LNCAP (cell line): ENCODE results near the gene NOS1AP.

ENCODE experiments used
- TF ChIP-seq, protein P1 (sequence below): fragments of 450-650 bp; IDR thresholded peaks from 2 replicates; pipeline ENCODE4 v1.5.1; 2017; ENCODE audit warnings: mild to moderate bottlenecking

The NOS1AP gene

DNA sequence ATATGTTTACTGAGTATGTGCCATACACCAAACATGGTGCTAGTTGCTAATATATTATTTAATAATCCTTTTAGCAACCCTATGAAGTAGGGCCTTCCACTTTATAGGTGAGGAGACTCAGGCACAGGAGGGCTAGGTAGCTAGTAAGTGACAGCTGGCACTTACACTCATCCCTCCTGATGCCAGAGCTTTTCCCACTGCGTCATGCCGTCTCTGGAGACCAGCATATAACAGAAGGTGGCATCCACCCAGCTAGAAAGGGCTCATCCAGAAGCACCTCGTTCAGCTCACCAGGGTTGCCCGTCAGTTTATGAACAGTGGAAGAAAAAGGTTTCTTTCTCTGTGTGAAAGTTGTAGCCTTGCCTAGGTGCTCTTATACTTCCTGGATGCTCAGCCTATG, 108.9 kb downstream of the NOS1AP start:
- TF ChIP-seq, protein P1, sequence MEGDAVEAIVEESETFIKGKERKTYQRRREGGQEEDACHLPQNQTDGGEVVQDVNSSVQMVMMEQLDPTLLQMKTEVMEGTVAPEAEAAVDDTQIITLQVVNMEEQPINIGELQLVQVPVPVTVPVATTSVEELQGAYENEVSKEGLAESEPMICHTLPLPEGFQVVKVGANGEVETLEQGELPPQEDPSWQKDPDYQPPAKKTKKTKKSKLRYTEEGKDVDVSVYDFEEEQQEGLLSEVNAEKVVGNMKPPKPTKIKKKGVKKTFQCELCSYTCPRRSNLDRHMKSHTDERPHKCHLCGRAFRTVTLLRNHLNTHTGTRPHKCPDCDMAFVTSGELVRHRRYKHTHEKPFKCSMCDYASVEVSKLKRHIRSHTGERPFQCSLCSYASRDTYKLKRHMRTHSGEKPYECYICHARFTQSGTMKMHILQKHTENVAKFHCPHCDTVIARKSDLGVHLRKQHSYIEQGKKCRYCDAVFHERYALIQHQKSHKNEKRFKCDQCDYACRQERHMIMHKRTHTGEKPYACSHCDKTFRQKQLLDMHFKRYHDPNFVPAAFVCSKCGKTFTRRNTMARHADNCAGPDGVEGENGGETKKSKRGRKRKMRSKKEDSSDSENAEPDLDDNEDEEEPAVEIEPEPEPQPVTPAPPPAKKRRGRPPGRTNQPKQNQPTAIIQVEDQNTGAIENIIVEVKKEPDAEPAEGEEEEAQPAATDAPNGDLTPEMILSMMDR = no peak

DNA sequence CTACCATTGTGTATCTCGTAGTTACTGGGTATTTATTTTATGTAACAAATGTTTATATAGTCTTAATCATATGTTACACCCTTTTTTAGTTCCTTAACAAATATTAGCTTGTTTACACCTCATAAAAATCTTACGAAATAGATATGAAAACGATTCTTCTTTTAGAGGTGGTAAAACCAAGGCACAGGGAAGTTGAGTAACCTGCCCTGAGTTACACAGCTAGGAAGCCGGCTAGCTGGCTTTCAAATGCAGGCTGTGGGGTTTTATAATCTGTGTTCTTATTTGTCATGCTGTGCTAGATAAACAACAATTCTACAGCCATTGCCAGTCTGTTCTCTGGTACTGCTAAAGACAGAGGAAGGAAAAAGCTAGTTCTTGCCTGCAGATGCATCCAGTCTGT, 109.6 kb downstream of the NOS1AP start:
- TF ChIP-seq, protein P1 = no peak

DNA sequence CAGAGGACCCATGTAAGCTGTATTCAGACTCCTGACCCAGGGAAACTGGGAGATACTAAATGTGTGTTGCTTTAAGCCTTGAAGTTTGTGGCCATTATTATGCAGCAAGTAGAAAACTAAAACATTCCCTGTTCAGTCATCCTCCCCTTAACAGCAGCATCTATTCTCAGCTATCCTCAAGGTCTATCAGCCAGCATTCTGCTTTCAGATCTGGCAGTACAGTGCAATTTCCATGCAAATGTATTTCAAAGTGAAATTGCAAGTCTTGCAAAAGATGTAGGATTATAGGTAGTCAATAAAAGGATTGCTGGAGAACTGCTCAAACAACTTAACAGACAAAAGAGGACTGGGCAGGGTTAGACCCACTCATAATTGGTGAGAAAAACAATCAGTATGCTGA, 111.3 kb downstream of the NOS1AP start:
- TF ChIP-seq, protein P1 = no peak

DNA sequence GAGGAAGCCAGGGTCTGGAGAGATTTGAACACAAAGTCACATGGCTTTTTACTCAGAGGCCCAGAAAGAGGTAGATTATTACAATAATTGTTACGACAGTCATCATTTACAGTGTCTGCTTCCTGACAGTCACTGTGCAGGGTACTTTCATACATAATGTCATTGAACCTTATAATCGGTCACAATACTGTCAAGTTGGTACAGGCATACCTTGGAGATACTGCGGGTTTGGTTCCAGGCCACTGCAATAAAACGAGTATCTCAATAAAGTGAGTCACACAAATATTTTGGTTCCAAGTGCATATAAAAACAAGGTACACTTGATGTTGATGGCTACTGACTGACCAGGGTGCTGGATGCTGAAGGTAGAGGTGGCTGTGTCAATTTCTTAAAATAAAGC, 112.6 kb downstream of the NOS1AP start:
- TF ChIP-seq, protein P1 = no peak

DNA sequence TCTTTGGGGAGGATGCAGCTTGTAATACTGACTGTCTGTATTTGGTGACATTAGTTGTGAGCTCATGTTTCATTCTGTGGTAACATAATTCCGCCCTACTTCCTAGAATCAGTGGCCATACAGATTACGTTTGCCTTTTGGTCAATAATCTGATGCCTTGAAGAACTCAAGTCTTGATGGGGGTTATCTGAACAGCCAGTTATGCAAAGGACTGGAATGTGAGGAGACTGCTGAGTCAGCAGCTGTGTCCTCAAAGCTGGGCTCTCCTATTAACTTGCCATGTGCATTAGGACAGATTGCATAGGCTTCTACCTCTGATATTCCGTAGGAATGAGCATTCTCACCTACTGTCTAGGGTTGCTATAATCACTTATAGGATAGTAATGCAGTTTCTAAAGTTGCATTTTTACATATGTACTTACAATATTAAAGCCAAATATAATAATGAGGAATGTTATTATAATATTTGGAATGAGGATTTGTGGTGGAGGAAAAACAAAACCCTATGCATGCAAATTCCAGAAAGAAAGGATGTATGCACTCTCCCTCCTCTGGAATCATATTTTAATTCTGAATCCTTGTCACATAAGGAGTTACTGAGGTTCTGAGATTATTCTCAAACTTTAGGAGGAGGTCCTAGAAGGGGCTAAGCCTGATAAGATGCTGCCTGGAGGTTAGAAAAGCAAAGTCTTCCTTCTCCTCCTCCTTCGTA, 116.0 kb downstream of the NOS1AP start:
- TF ChIP-seq, protein P1 = no peak

DNA sequence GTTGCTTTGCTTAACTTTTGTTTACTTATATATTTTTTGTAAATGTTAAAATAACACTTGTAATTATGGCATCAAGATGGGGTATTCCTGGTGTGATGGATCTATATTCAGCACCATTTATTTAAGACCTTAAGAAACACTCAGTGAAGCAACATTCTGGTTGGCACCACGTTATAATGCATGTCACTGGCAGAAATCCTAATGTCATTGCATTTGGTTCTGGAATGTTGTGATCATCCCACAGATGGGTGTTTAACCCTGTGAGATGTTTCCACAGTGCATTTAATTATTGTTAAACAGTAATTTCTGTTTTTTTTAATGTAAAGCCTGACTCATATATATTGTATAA, 116.5 kb downstream of the NOS1AP start:
- TF ChIP-seq, protein P1 = no peak

DNA sequence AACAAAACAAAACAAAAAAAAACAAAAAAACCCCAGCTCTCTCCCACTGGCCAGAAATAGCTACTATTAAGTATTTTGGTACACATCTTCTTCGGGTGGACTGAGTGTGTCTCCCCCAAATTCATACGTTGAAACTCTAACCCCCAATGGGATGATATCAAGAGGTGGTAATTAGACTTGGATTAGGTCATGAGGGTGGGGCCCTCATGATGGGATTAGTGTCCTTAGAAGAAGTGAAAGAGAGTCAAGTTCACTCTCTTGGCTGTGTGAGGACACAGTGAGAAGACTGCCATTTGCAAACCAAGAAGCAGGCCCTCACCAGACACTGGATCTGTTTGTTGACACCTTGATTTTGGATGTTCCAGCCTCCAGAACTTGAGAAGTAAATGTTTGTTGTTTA, 116.9 kb downstream of the NOS1AP start:
- TF ChIP-seq, protein P1 = no peak

DNA sequence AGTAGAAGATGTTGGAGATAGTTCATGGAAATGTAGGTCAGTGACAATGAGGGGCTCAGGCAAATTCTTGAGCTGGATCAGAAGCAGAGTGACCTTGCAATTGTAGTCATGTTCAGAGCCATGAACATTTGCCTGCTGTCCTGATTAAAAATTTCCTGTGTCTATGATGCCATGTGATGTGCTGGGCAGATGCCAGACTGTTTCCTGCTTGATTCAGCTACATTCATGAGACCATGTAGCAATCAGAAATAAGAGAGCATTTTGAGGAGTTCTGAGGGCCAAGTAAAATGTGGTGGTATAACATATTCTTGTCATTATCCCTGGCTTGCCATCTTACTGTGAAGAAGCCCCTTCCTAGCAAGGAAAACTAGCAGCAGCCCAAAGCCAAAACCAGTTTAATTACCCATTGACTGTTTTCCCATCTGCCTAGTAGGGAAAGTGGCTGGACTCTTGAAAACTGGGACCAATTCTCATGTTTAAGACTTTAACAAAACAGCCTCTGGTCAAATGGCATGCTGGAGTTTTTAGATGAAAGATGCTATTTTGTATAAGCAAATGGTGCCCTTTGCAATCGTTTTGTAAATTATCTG, 118.3 kb downstream of the NOS1AP start:
- TF ChIP-seq, protein P1 = no peak
